ENCODE measurements around the gene PIK3R1. TPM values are rescaled to one million over a fixed set of nuclear protein-coding genes. Genes with fewer than 3 reads are reported as not detected.

Gene PIK3R1
- total and polyA plus RNA-seq, 4 donors: 22.6 to 123 (median 47.3) TPM

DNA sequence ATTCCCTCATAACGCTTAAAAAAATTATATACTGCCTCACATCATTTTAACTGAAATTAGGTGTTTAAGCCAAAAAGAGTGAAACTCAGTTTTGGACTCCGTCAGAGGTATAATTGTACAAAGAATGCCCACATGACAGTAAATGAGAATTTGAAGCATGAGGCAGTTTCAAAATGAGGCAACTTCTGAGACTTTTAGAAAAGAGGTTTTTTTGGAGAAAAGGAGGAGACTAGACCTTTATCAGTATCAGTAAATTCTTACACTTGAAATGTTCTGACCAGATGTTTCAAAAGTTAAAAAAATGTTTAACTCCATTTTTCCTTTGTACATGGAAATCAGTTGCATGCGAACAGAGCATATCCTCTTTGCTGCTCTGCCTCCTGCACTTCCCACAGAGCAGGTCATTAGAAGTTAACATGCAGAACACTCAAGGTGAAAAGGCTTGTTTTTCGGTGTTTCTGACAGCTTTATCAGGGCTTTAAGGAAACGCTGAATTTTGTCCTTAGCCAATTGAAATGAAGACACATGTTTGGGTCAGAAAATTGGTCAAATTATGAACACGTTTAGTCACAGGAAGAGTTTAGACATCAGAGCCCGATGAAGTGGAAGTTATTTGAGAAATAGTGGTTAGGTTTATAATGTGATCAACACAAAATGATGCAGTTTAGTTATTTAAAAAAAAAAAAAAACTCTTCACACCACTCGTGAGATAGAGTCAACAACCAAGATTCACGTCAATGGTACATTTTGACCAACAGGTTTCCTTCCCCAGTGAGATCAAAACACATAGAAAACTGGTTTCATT, 59.5 kb downstream of the PIK3R1 start:
- Histone ChIP-seq H3K27me3 (ENCODE audit: control insufficient read depth in 4 of 4, insufficient read depth in 4 of 4, low read length in 3 of 4) (no peaks in the 10 kb centered on the region), H3K27ac (ENCODE audit: low read depth in 1 of 2, low read length in 2 of 2) (no peak overlapping the region), H3K4me1 (ENCODE audit: control insufficient read depth in 4 of 4, insufficient read depth in 4 of 4, low read length in 3 of 4) (peaks cover 1 to 39% (median 20%) of the 10 kb centered on the region in 4 donors), H3K4me3 (ENCODE audit: low read depth in 1 of 3, low read length in 3 of 3) (no peak overlapping the region), H3K9me3 (ENCODE audit: control insufficient read depth in 4 of 4, low read length in 3 of 4) (no peaks in the 10 kb centered on the region), H3K36me3 (ENCODE audit: control insufficient read depth in 4 of 4, insufficient read depth in 3 of 4, low read depth in 1 of 4, low read length in 3 of 4) (peaks cover 4 to 58% (median 33%) of the 10 kb centered on the region in 4 donors), H3K9ac (ENCODE audit: low read depth in 1 of 2, low read length in 2 of 2) (no peak overlapping the region)
- TF ChIP-seq YY1 (IDR thresholded peaks at IDR 0.05) (no peak), FOXA2 (IDR thresholded peaks at IDR 0.05) (no peak), RXRA (IDR thresholded peaks at IDR 0.05) (no peak), SP1 (IDR thresholded peaks at IDR 0.05) (no peak), TAF1 (conservative IDR thresholded peaks at IDR 0.05) (no peak), GABPA (IDR thresholded peaks at IDR 0.05 in 1 of 2, conservative IDR thresholded peaks at IDR 0.05 in 1 of 2) (no peak), EGR1 (IDR thresholded peaks at IDR 0.05; ENCODE audit: low read depth in 2 of 2) (no peak), FOXA1 (IDR thresholded peaks at IDR 0.05) (no peak), HNF4A (conservative IDR thresholded peaks at IDR 0.05) (no peak), JUND (IDR thresholded peaks at IDR 0.05) (no peak), RAD21 (IDR thresholded peaks at IDR 0.05) (no peak), NR2F2 (IDR thresholded peaks at IDR 0.05) (no peak), HNF4G (IDR thresholded peaks at IDR 0.05) (no peak)
- TF ChIP-seq, protein P1, sequence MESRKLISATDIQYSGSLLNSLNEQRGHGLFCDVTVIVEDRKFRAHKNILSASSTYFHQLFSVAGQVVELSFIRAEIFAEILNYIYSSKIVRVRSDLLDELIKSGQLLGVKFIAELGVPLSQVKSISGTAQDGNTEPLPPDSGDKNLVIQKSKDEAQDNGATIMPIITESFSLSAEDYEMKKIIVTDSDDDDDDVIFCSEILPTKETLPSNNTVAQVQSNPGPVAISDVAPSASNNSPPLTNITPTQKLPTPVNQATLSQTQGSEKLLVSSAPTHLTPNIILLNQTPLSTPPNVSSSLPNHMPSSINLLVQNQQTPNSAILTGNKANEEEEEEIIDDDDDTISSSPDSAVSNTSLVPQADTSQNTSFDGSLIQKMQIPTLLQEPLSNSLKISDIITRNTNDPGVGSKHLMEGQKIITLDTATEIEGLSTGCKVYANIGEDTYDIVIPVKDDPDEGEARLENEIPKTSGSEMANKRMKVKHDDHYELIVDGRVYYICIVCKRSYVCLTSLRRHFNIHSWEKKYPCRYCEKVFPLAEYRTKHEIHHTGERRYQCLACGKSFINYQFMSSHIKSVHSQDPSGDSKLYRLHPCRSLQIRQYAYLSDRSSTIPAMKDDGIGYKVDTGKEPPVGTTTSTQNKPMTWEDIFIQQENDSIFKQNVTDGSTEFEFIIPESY (IDR thresholded peaks at IDR 0.05): no peak
- TF ChIP-seq, protein P2, sequence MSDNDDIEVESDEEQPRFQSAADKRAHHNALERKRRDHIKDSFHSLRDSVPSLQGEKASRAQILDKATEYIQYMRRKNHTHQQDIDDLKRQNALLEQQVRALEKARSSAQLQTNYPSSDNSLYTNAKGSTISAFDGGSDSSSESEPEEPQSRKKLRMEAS (IDR thresholded peaks at IDR 0.05): no peak
- TF ChIP-seq, protein P3, sequence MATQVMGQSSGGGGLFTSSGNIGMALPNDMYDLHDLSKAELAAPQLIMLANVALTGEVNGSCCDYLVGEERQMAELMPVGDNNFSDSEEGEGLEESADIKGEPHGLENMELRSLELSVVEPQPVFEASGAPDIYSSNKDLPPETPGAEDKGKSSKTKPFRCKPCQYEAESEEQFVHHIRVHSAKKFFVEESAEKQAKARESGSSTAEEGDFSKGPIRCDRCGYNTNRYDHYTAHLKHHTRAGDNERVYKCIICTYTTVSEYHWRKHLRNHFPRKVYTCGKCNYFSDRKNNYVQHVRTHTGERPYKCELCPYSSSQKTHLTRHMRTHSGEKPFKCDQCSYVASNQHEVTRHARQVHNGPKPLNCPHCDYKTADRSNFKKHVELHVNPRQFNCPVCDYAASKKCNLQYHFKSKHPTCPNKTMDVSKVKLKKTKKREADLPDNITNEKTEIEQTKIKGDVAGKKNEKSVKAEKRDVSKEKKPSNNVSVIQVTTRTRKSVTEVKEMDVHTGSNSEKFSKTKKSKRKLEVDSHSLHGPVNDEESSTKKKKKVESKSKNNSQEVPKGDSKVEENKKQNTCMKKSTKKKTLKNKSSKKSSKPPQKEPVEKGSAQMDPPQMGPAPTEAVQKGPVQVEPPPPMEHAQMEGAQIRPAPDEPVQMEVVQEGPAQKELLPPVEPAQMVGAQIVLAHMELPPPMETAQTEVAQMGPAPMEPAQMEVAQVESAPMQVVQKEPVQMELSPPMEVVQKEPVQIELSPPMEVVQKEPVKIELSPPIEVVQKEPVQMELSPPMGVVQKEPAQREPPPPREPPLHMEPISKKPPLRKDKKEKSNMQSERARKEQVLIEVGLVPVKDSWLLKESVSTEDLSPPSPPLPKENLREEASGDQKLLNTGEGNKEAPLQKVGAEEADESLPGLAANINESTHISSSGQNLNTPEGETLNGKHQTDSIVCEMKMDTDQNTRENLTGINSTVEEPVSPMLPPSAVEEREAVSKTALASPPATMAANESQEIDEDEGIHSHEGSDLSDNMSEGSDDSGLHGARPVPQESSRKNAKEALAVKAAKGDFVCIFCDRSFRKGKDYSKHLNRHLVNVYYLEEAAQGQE (IDR thresholded peaks at IDR 0.05): no peak
- TF ChIP-seq, protein P4, sequence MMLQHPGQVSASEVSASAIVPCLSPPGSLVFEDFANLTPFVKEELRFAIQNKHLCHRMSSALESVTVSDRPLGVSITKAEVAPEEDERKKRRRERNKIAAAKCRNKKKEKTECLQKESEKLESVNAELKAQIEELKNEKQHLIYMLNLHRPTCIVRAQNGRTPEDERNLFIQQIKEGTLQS (IDR thresholded peaks at IDR 0.05): no peak
- TF ChIP-seq, protein P5, sequence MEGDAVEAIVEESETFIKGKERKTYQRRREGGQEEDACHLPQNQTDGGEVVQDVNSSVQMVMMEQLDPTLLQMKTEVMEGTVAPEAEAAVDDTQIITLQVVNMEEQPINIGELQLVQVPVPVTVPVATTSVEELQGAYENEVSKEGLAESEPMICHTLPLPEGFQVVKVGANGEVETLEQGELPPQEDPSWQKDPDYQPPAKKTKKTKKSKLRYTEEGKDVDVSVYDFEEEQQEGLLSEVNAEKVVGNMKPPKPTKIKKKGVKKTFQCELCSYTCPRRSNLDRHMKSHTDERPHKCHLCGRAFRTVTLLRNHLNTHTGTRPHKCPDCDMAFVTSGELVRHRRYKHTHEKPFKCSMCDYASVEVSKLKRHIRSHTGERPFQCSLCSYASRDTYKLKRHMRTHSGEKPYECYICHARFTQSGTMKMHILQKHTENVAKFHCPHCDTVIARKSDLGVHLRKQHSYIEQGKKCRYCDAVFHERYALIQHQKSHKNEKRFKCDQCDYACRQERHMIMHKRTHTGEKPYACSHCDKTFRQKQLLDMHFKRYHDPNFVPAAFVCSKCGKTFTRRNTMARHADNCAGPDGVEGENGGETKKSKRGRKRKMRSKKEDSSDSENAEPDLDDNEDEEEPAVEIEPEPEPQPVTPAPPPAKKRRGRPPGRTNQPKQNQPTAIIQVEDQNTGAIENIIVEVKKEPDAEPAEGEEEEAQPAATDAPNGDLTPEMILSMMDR (IDR thresholded peaks at IDR 0.05; ENCODE audit: low read depth, low read length, missing input control): no peak
- DNase-seq (ENCODE audit: low spot score): no peak
- 76% methylated on average over 9 of the region's 9 CpGs for WGBS
